HCT116 (cell line): ENCODE results near the gene HBG2. TPM values are rescaled to one million over a fixed set of nuclear protein-coding genes. Genes with fewer than 3 reads are reported as not detected.

Experiments used
- ATAC-seq: fragments of 200-7000 bp; cut with Tn5 transposase; 2 replicates; pipeline ENCODE4 v1.9.1; 2020; ENCODE audit warnings: mild to moderate bottlenecking, moderate library complexity
- BruUV-seq: library from RNA; stranded (reverse); fragments of 400-500 nt; replicated peaks from 2 replicates; lab custom pipeline; 2021; lab: Mats Ljungman, UMichigan
- CTCF ChIA-PET: fragments of 300-600 bp; sonication (Branson Sonifier 250); formaldehyde crosslinking; loops from one replicate; lab custom pipeline; 2021; ENCODE audit warnings: antibody characterized with exemption; lab: Charles Lee
- POLR2A ChIA-PET: fragments of 300-600, 350-600 bp; sonication (Branson Sonifier 250); formaldehyde crosslinking; loops from one replicate; lab custom pipeline; 2021; ENCODE audit warnings: antibody characterized with exemption; lab: Charles Lee
- RAD21 ChIA-PET, 2 experiments: fragments of 300-600 bp; sonication (Branson Sonifier 250); formaldehyde crosslinking; loops; one replicate each; lab custom pipeline; 2023; ENCODE audit warnings: low total read pairs in 2 of 2; ENCODE audit not compliant: uncharacterized antibody in 2 of 2, unreplicated experiment in 2 of 2, low non-redundant PET in 1 of 2; lab: Charles Lee
- DNase-seq: peaks from one replicate; pipeline ENCODE4 v3.0.0-alpha.2; 2010; ENCODE audit warnings: low read depth, low spot score
- H2AFZ ChIP-seq: fragments of 200-600 bp; shearing (Covaris generic), sonication (generic); 2 replicates; pipeline ENCODE4 v1.6.1; 2017; ENCODE audit warnings: low read depth, mixed run types, mixed read lengths, antibody characterized with exemption, low read length; ENCODE audit not compliant: poor library complexity, severe bottlenecking
- H3K27ac ChIP-seq: 2 replicates; pipeline ENCODE4 v1.5.1; 2012; ENCODE audit warnings: low read depth, low read length
- H3K27me3 ChIP-seq: fragments of 200-600 bp; sonication (generic); 2 replicates; pipeline ENCODE4 v1.6.1; 2016; ENCODE audit warnings: mixed run types, low read length, mixed read lengths; ENCODE audit not compliant: insufficient read depth
- H3K36me3 ChIP-seq, 2 experiments: fragments of 200-500 bp in 1 of 2; fragments of 200-600 bp in 1 of 2; sonication (Bioruptor generic) in 1 of 2; sonication (generic) in 1 of 2; 2 replicates each; pipeline versions ENCODE4 v1.5.1 to v1.6.1; 2014 to 2016; ENCODE audit warnings: low read length in 2 of 2, inconsistent platforms in 1 of 2, mixed read lengths in 1 of 2, mixed run types in 1 of 2; ENCODE audit not compliant: insufficient read depth in 2 of 2, control insufficient read depth in 1 of 2
- H3K4me1 ChIP-seq, 2 experiments: fragments of 200-600 bp in 1 of 2; sonication (generic) in 1 of 2; 2 replicates each; pipeline versions ENCODE4 v1.5.1 to v1.6.1; 2012 to 2017; ENCODE audit warnings: low read length in 2 of 2, inconsistent platforms in 1 of 2, mild to moderate bottlenecking in 1 of 2, mixed read lengths in 1 of 2, mixed run types in 1 of 2, moderate library complexity in 1 of 2; ENCODE audit not compliant: insufficient read depth in 2 of 2, control insufficient read depth in 1 of 2
- H3K4me2 ChIP-seq: fragments of 200-600 bp; sonication (generic); 2 replicates; pipeline ENCODE4 v1.6.1; 2017; ENCODE audit warnings: mixed run types, low read length, mixed read lengths
- H3K4me3 ChIP-seq, 2 experiments: fragments of 200-600 bp in 1 of 2; sonication (generic) in 1 of 2; replicated peaks in 1 of 2; 2 replicates each; pipeline ENCODE4 v1.5.1; 2011 to 2016; ENCODE audit warnings: low read length in 2 of 2, control low read depth in 1 of 2, low read depth in 1 of 2, mild to moderate bottlenecking in 1 of 2, mixed read lengths in 1 of 2, mixed run types in 1 of 2
- H3K79me2 ChIP-seq: fragments of 200-600 bp; sonication (generic); 2 replicates; pipeline ENCODE4 v1.6.1; 2017; ENCODE audit warnings: mild to moderate bottlenecking, mixed run types, low read length, moderate library complexity, mixed read lengths; ENCODE audit not compliant: insufficient read depth
- H3K9ac ChIP-seq: fragments of 200-600 bp; sonication (generic); 2 replicates; pipeline ENCODE4 v1.6.1; 2016; ENCODE audit warnings: low read length, mixed read lengths
- H3K9me2 ChIP-seq: fragments of 200-600 bp; sonication (generic), shearing (Covaris generic); 2 replicates; pipeline ENCODE4 v1.6.1; 2017; ENCODE audit warnings: mixed run types, mild to moderate bottlenecking, moderate library complexity; ENCODE audit not compliant: insufficient read depth
- H3K9me3 ChIP-seq, 2 experiments: fragments of 200-500 bp in 1 of 2; fragments of 200-600 bp in 1 of 2; sonication (Bioruptor generic) in 1 of 2; sonication (generic) in 1 of 2; 2 replicates each; pipeline ENCODE4 v1.6.1; 2014 to 2017; ENCODE audit warnings: low read length in 2 of 2, mixed read lengths in 2 of 2, inconsistent platforms in 1 of 2, low read depth in 1 of 2, mild to moderate bottlenecking in 1 of 2, mixed run types in 1 of 2, moderate library complexity in 1 of 2; ENCODE audit not compliant: control insufficient read depth in 1 of 2, insufficient read depth in 1 of 2
- H4K20me1 ChIP-seq: fragments of 200-600 bp; sonication (generic), shearing (Covaris generic); 2 replicates; pipeline ENCODE4 v1.6.1; 2017; ENCODE audit warnings: mixed run types, mild to moderate bottlenecking, moderate library complexity; ENCODE audit not compliant: insufficient read depth
- CBX3 ChIP-seq: IDR thresholded peaks from 2 replicates; pipeline ENCODE4 v1.6.1; 2012; ENCODE audit warnings: low read depth
- CEBPB ChIP-seq: IDR thresholded peaks from 2 replicates; pipeline ENCODE4 v1.6.1; 2012; ENCODE audit warnings: low read depth
- EGR1 ChIP-seq: IDR thresholded peaks from 2 replicates; pipeline ENCODE4 v1.6.1; 2012; ENCODE audit warnings: low read depth
- ELF1 ChIP-seq: IDR thresholded peaks from 2 replicates; pipeline ENCODE4 v1.6.1; 2012; ENCODE audit warnings: low read depth, borderline replicate concordance
- EZH2 ChIP-seq: fragments of 200-600 bp; sonication (generic); IDR thresholded peaks from 2 replicates; pipeline ENCODE4 v1.6.1; 2017; ENCODE audit warnings: antibody characterized with exemption, mixed run types
- JUND ChIP-seq: IDR thresholded peaks from 2 replicates; pipeline ENCODE4 v1.6.1; 2012
- MAX ChIP-seq: IDR thresholded peaks from 2 replicates; pipeline ENCODE4 v1.6.1; 2012
- RAD21 ChIP-seq: IDR thresholded peaks from 2 replicates; pipeline ENCODE4 v1.6.1; 2012; ENCODE audit warnings: low read depth, mild to moderate bottlenecking
- REST ChIP-seq: IDR thresholded peaks from 2 replicates; pipeline ENCODE4 v1.6.1; 2012; ENCODE audit warnings: low read depth
- SIN3A ChIP-seq: IDR thresholded peaks from 2 replicates; pipeline ENCODE4 v1.6.1; 2012; ENCODE audit warnings: low read depth
- SP1 ChIP-seq: IDR thresholded peaks from 2 replicates; pipeline ENCODE4 v1.6.1; 2012; ENCODE audit warnings: low read depth
- SRF ChIP-seq: IDR thresholded peaks from 2 replicates; pipeline ENCODE4 v1.6.1; 2012; ENCODE audit warnings: low read depth
- TCF7L2 ChIP-seq: IDR thresholded peaks from 2 replicates; pipeline ENCODE4 v1.7.0; 2011; ENCODE audit warnings: borderline replicate concordance, inconsistent platforms; ENCODE audit not compliant: insufficient read depth, insufficient read length; ENCODE audit errors: extremely low read depth
- ZBTB33 ChIP-seq: IDR thresholded peaks from 2 replicates; pipeline ENCODE4 v1.6.1; 2011; ENCODE audit warnings: mild to moderate bottlenecking, low read length, moderate library complexity; ENCODE audit not compliant: insufficient replicate concordance; ENCODE audit errors: extremely low read depth
- ZFX ChIP-seq: fragments of 450-650 bp; IDR thresholded peaks from 2 replicates; pipeline ENCODE4 v1.6.1; 2017
- ZNF274 ChIP-seq: fragments of 200-500 bp; sonication (Bioruptor generic); IDR thresholded peaks from 2 replicates; pipeline ENCODE4 v1.6.1; 2014; ENCODE audit warnings: mild to moderate bottlenecking, low read depth, low read length, inconsistent platforms
- intact Hi-C: fragments of 100-400 bp; cut with micrococcal nuclease; formaldehyde crosslinking; loops from 2 replicates; pipeline ENCODE4 v1.10.0; 2022
- total RNA-seq: library from RNA; stranded (reverse); gene quantifications from one replicate; pipeline ENCODE4 v1.2.1, GENCODE V29; 2021; ENCODE audit not compliant: unreplicated experiment

The HBG2 gene
- total RNA-seq, 1 experiment from 2014 or later, result 48.1 TPM

- H2AFZ ChIP-seq, result no peak overlapping the region
- H3K9me3 ChIP-seq, result no peaks in the 10 kb centered on the region
- no peak overlapping the region for H3K9ac ChIP-seq
- ChIA-PET POLR2A (no interaction called here), CTCF (no interaction called here), RAD21 (no interaction called here)
- H3K4me3 ChIP-seq, result no peak overlapping the region
- intact Hi-C loops, result no loop called here
- TF ChIP-seq RAD21 (no peak), ZNF274 (no peak), ELF1 (no peak), SRF (no peak), REST (no peak)
- TF ChIP-seq, all 23 proteins: peak for 0
- no peaks in the 10 kb centered on the region for H4K20me1 ChIP-seq
- no peak for DNase-seq
- H3K27me3 ChIP-seq, result peaks cover 20% of the 10 kb centered on the region
- H3K4me2 ChIP-seq, result no peak overlapping the region
- H3K36me3 ChIP-seq, result no peaks in the 10 kb centered on the region
- ATAC-seq, result no peak
- no TSS peak for BruUV-seq
- no peaks in the 10 kb centered on the region for H3K9me2 ChIP-seq
- no peaks in the 10 kb centered on the region for H3K4me1 ChIP-seq
- no peaks in the 10 kb centered on the region for H3K79me2 ChIP-seq
- no peak overlapping the region for H3K27ac ChIP-seq
Observed at GRCh38 chr11:5231111-5231510, 23.5 kb downstream of the HBG2 start.

GRCh38 chr11:5230266-5230665, 24.3 kb downstream of the HBG2 start:
- no peak overlapping the region for H3K4me3 ChIP-seq
- intact Hi-C loops, result no loop called here
- no peak overlapping the region for H3K27ac ChIP-seq
- ChIA-PET POLR2A (no interaction called here), RAD21 (no interaction called here), CTCF (no interaction called here)
- H3K79me2 ChIP-seq, result no peaks in the 10 kb centered on the region
- no peak overlapping the region for H3K4me2 ChIP-seq
- BruUV-seq, result no TSS peak
- no peaks in the 10 kb centered on the region for H3K4me1 ChIP-seq
- DNase-seq, result no peak
- no peaks in the 10 kb centered on the region for H3K36me3 ChIP-seq
- no peaks in the 10 kb centered on the region for H4K20me1 ChIP-seq
- H3K9me3 ChIP-seq, result no peaks in the 10 kb centered on the region
- no peaks in the 10 kb centered on the region for H3K9me2 ChIP-seq
- no peak overlapping the region for H2AFZ ChIP-seq
- ATAC-seq, result no peak
- H3K9ac ChIP-seq, result no peak overlapping the region
- H3K27me3 ChIP-seq, result peaks cover 12% of the 10 kb centered on the region
- no peak for TF ChIP-seq ELF1
- no peak for TF ChIP-seq ZBTB33
- TF ChIP-seq MAX, result no peak
- no peak for TF ChIP-seq CBX3
- TF ChIP-seq RAD21, result no peak
- TF ChIP-seq ZFX, result no peak
- no peak for TF ChIP-seq SIN3A
- TF ChIP-seq TCF7L2, result no peak
- TF ChIP-seq EZH2, result no peak
- no peak for TF ChIP-seq CEBPB
- TF ChIP-seq EGR1, result no peak
- no peak for TF ChIP-seq JUND
- TF ChIP-seq ZNF274, result no peak
- no peak for TF ChIP-seq SP1
